GM12874 (cell line): ENCODE measurements around the gene NUDT8.

Experiments
- TF ChIP-seq, protein P1 (sequence below): IDR thresholded peaks from 2 replicates; pipeline ENCODE4 v1.5.1; 2011; ENCODE audit warnings: low read depth, mild to moderate bottlenecking, control low read depth, low read length, moderate library complexity; ENCODE audit not compliant: insufficient read depth

NUDT8 gene

GRCh38 chr11:67596753-67597300 is 32.9 kb downstream of the NUDT8 start:
- TF ChIP-seq, protein P1, sequence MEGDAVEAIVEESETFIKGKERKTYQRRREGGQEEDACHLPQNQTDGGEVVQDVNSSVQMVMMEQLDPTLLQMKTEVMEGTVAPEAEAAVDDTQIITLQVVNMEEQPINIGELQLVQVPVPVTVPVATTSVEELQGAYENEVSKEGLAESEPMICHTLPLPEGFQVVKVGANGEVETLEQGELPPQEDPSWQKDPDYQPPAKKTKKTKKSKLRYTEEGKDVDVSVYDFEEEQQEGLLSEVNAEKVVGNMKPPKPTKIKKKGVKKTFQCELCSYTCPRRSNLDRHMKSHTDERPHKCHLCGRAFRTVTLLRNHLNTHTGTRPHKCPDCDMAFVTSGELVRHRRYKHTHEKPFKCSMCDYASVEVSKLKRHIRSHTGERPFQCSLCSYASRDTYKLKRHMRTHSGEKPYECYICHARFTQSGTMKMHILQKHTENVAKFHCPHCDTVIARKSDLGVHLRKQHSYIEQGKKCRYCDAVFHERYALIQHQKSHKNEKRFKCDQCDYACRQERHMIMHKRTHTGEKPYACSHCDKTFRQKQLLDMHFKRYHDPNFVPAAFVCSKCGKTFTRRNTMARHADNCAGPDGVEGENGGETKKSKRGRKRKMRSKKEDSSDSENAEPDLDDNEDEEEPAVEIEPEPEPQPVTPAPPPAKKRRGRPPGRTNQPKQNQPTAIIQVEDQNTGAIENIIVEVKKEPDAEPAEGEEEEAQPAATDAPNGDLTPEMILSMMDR: no peak

DNA sequence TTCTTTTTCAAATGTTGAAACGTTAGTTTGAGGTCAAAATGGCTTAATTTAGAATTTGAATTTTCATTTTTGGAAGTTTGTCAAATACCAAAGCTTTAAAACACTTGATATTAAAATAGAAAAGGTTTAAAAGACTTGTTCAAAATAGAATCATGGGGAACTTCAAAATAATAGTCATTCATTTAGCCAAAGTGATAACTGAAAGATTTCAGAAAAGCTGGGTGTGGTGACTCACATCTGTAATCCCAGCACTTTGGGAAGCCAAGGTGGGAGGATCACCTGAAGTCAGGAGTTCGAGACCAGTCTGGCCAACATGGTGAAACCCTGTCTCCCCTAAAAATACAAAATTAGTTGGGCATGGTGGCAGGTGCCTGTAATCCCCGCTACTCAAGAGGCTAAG is 35.3 kb downstream of the NUDT8 start:
- TF ChIP-seq, protein P1: no peak

DNA sequence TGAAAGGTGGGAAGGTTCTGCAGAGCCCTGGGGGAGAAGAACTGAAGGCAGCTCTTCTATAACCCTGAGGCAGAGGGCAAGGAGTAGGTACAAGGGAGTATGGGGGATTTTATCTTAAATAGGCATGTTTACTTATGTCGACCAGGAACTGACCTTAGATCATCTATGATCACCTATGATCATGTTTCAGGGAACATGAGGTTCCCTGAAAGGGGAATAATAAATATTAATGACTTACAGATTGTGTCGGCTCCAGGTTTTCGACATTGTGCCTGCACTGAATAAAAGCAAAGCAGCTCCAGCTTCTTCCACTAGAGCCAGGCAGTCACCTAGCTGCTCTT is 36.2 kb downstream of the NUDT8 start:
- TF ChIP-seq, protein P1: no peak

- TF ChIP-seq, protein P1: no peak
Observed at GRCh38 chr11:67592880-67593564, 36.7 kb downstream of the NUDT8 start.

- TF ChIP-seq, protein P1: no peak
Observed at GRCh38 chr11:67588136-67588503, 41.6 kb downstream of the NUDT8 start.

DNA sequence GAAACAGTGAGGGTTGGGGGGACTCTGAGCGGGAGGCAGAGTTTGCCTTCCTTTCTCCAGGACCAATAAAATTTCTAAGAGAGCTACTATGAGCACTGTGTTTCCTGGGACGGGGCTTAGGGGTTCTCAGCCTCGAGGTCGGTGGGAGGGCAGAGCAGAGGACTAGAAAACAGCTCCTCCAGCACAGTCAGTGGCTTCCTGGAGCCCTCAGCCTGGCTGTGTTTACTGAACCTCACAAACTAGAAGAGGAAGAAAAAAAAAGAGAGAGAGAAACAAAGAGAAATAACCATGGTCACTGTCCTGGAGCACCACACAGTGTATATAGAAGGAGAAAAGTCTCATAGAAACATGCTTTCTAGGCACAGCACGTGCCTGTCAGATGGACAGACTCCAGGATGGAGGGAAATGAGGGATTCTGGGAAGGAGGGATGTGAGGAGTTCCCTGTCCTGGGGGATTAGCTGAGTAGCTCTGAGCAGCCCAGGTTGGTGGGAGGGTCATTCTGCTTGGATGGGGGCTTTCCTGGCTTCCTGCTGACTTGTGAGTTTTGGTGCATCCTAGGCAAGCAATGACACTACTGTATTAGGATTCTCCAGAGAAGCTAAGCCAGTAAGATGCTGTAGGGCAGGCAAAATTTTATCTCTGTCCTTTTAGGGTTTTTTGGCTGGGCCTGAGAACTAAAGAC is 43.0 kb downstream of the NUDT8 start:
- TF ChIP-seq, protein P1: no peak

GRCh38 chr11:67585911-67586310 is 43.8 kb downstream of the NUDT8 start:
- TF ChIP-seq, protein P1: no peak
